Endothelial cell of umbilical vein (primary cell): ENCODE results near the gene CYTH1. TPM values are rescaled to one million over a fixed set of nuclear protein-coding genes. Genes with fewer than 3 reads are reported as not detected.

ENCODE experiments used
- BruUV-seq: library from RNA; stranded (reverse); fragments of 400-500 nt; replicated peaks from 2 replicates; lab custom pipeline; 2021; lab: Mats Ljungman, UMichigan
- CTCF ChIA-PET: fragments of 300-600, 350-600 bp; sonication (Branson Sonifier 250); formaldehyde crosslinking; loops from one replicate; lab custom pipeline; 2021; ENCODE audit warnings: antibody characterized with exemption, inconsistent platforms; lab: Charles Lee
- POLR2A ChIA-PET: fragments of 300-600, 350-600 bp; sonication (Branson Sonifier 250); formaldehyde crosslinking; loops from one replicate; lab custom pipeline; 2021; ENCODE audit warnings: antibody characterized with exemption, inconsistent platforms; lab: Charles Lee
- DNase-seq: peaks from one replicate; pipeline ENCODE4 v3.0.0-alpha.2; 2011; ENCODE audit warnings: low read depth, low spot score
- FAIRE-seq: peaks from 2 replicates; lab custom pipeline; 2011; peaks lifted over from hg19 to GRCh38; lab: Jason Lieb, UNC
- H2AFZ ChIP-seq: 2 replicates; pipeline ENCODE4 v1.6.0; 2012; ENCODE audit warnings: low read depth, low read length, control low read depth, inconsistent platforms
- H3K27ac ChIP-seq: 2 replicates; pipeline ENCODE4 v1.5.1; 2011; ENCODE audit warnings: low read depth, mild to moderate bottlenecking, control low read depth, low read length, moderate library complexity; ENCODE audit not compliant: insufficient read depth
- H3K27me3 ChIP-seq, 2 experiments: 2 replicates each; pipeline versions ENCODE4 v1.6.0 to v1.6.1; 2011; ENCODE audit warnings: low read length in 2 of 2, mixed read lengths in 1 of 2; ENCODE audit not compliant: control insufficient read depth in 2 of 2, insufficient read depth in 2 of 2
- H3K36me3 ChIP-seq, 2 experiments: 2 replicates in 1 of 2; 3 replicates in 1 of 2; pipeline ENCODE4 v1.5.1; 2011; ENCODE audit warnings: low read length in 2 of 2, mild to moderate bottlenecking in 1 of 2, moderate library complexity in 1 of 2; ENCODE audit not compliant: control insufficient read depth in 2 of 2, insufficient read depth in 2 of 2; ENCODE audit errors: extremely low read depth in 1 of 2
- H3K4me1 ChIP-seq: 3 replicates; pipeline ENCODE4 v1.5.1; 2011; ENCODE audit warnings: mild to moderate bottlenecking, low read length; ENCODE audit not compliant: control insufficient read depth, insufficient read depth; ENCODE audit errors: extremely low read depth
- H3K4me2 ChIP-seq: 2 replicates; pipeline ENCODE4 v1.6.1; 2011; ENCODE audit warnings: low read length, control low read depth, mixed read lengths; ENCODE audit not compliant: insufficient read depth
- H3K4me3 ChIP-seq, 3 experiments: fragments of 200-600 bp in 1 of 3; sonication (generic), shearing (Covaris generic) in 1 of 3; replicated peaks in 1 of 3; 2 replicates each; pipeline ENCODE4 v1.5.1; 2011 to 2016; ENCODE audit warnings: control low read depth in 3 of 3, low read length in 3 of 3, mild to moderate bottlenecking in 2 of 3, inconsistent platforms in 1 of 3, low read depth in 1 of 3, moderate library complexity in 1 of 3; ENCODE audit not compliant: insufficient read depth in 1 of 3
- H3K79me2 ChIP-seq: 2 replicates; pipeline ENCODE4 v1.6.0; 2012; ENCODE audit warnings: low read length, inconsistent platforms; ENCODE audit not compliant: control insufficient read depth, insufficient read depth
- H3K9ac ChIP-seq: replicated peaks from 2 replicates; pipeline ENCODE3; 2011; ENCODE audit warnings: low read length, control low read depth; ENCODE audit not compliant: insufficient read depth; ENCODE audit errors: extremely low read depth
- H3K9me1 ChIP-seq: replicated peaks from 3 replicates; pipeline ENCODE4 v1.6.0; 2011; ENCODE audit warnings: mild to moderate bottlenecking, low read length; ENCODE audit not compliant: control insufficient read depth, insufficient read depth; ENCODE audit errors: extremely low read depth
- H3K9me3 ChIP-seq: replicated peaks from 2 replicates; pipeline ENCODE4 v1.5.1; 2012; ENCODE audit warnings: low read length, inconsistent platforms; ENCODE audit not compliant: control insufficient read depth, insufficient read depth
- H4K20me1 ChIP-seq: replicated peaks from 2 replicates; pipeline ENCODE3; 2011; ENCODE audit warnings: mild to moderate bottlenecking, low read length; ENCODE audit not compliant: control insufficient read depth, insufficient read depth; ENCODE audit errors: extremely low read depth
- CTCF ChIP-seq, 2 donors: IDR thresholded peaks; 1 replicate in 1 of 2; 2 replicates in 1 of 2; pipeline ENCODE4 v1.5.1; 2011; ENCODE audit warnings: low read length in 2 of 2, mild to moderate bottlenecking in 2 of 2, moderate library complexity in 2 of 2, control low read depth in 1 of 2, inconsistent platforms in 1 of 2, low read depth in 1 of 2; ENCODE audit not compliant: insufficient read depth in 1 of 2; ENCODE audit errors: extremely low read depth in 1 of 2
- EZH2 ChIP-seq: IDR thresholded peaks from 2 replicates; pipeline ENCODE4 v1.6.1; 2012; ENCODE audit warnings: borderline replicate concordance, low read depth, mild to moderate bottlenecking, moderate library complexity, low read length, inconsistent platforms; ENCODE audit not compliant: severe bottlenecking
- FOS ChIP-seq: IDR thresholded peaks from 2 replicates; pipeline ENCODE4 v1.6.1; 2011; ENCODE audit warnings: mild to moderate bottlenecking, low read length, moderate library complexity, borderline replicate concordance; ENCODE audit not compliant: insufficient read depth
- GATA2 ChIP-seq: IDR thresholded peaks from 2 replicates; pipeline ENCODE4 v1.7.0; 2011; ENCODE audit warnings: low read depth, mild to moderate bottlenecking, moderate library complexity, mixed read lengths, low read length; ENCODE audit not compliant: insufficient read length, insufficient read depth
- JUN ChIP-seq: IDR thresholded peaks from 2 replicates; pipeline ENCODE4 v1.6.1; 2011; ENCODE audit warnings: borderline replicate concordance, low read depth; ENCODE audit not compliant: insufficient read length, insufficient read depth
- MAX ChIP-seq: IDR thresholded peaks from 2 replicates; pipeline ENCODE4 v1.6.1; 2011; ENCODE audit not compliant: insufficient read depth, insufficient read length
- MYC ChIP-seq: IDR thresholded peaks from one replicate; pipeline ENCODE4 v1.6.1; 2011; ENCODE audit warnings: mild to moderate bottlenecking, low read depth, low read length
- POLR2A ChIP-seq: IDR thresholded peaks from 2 replicates; pipeline ENCODE4 v1.6.1; 2012; ENCODE audit warnings: low read depth, mild to moderate bottlenecking, control low read depth, low read length
- POLR2AphosphoS5 ChIP-seq: IDR thresholded peaks from 2 replicates; pipeline ENCODE4 v1.6.1; 2012; ENCODE audit warnings: low read depth, mild to moderate bottlenecking, control low read depth, low read length, moderate library complexity; ENCODE audit not compliant: insufficient read depth
- dilution Hi-C: fragments of 300-500 bp; cut with MboI; formaldehyde crosslinking; loops from one replicate; pipeline ENCODE4 v1.15.0; 2019; ENCODE audit warnings: low sequenced_read_pairs; ENCODE audit not compliant: extremely low pct_ligation_motif_present
- intact Hi-C: fragments of 100-400 bp; cut with micrococcal nuclease; formaldehyde crosslinking; loops from one replicate; pipeline ENCODE4 v1.10.0; 2022
- polyA plus RNA-seq, 4 experiments: library from polyadenylated mRNA; depleted of rRNA in 3 of 4; stranded (reverse) in 3 of 4; unstranded in 1 of 4; fragments of >200 nt; gene quantifications; 2 replicates each; pipeline versions ENCODE4 v1.2.1 to v1.2.3, GENCODE V29; 2011 to 2012; ENCODE audit warnings: missing spikeins in 1 of 4
- total RNA-seq: library from RNA; stranded (reverse); gene quantifications from 2 replicates; pipeline ENCODE4 v1.2.3, GENCODE V29; 2021

The CYTH1 gene
- total and polyA plus RNA-seq, 2 donors (not counting 3 experiments of a cell fraction or from before 2014, with no cell fraction given): 35.9 to 49.9 TPM

GRCh38 chr17:78802008-78802407 lies 19.9 kb upstream of the CYTH1 start:
- Histone ChIP-seq H3K4me3 (no peak overlapping the region), H3K27me3 (no peaks in the 10 kb centered on the region), H3K9ac (no peak overlapping the region), H3K9me1 (no peaks in the 10 kb centered on the region), H3K4me2 (no peak overlapping the region), H3K4me1 (peaks cover 8% of the 10 kb centered on the region), H3K79me2 (no peaks in the 10 kb centered on the region), H3K36me3 (peaks cover 14 to 44% of the 10 kb centered on the region in 2 experiments), H2AFZ (no peak overlapping the region), H3K27ac (no peak overlapping the region), H4K20me1 (no peaks in the 10 kb centered on the region), H3K9me3 (no peaks in the 10 kb centered on the region)
- ChIA-PET CTCF (interaction anchor here (3.8 kb wide), 1 partner anchor 305 kb away, joined by 29 read pairs; no protein-coding TSS in a partner anchor), POLR2A (no interaction called here)
- dilution Hi-C loops: no loop called here
- BruUV-seq: no TSS peak
- no peak for FAIRE-seq
- TF ChIP-seq JUN (no peak), POLR2A (no peak), FOS (no peak), GATA2 (no peak), POLR2AphosphoS5 (no peak), EZH2 (no peak), MYC (no peak), MAX (no peak), CTCF (IDR thresholded peaks at IDR 0.05; ENCODE audit: extremely low read depth in 1 of 2, insufficient read depth in 1 of 2, low read depth in 1 of 2, low read length in 2 of 2) (no peak)
- no peak for DNase-seq
- intact Hi-C loops: no loop called here
